ENCODE data around the gene FOXL2NB.

The FOXL2NB gene

DNA sequence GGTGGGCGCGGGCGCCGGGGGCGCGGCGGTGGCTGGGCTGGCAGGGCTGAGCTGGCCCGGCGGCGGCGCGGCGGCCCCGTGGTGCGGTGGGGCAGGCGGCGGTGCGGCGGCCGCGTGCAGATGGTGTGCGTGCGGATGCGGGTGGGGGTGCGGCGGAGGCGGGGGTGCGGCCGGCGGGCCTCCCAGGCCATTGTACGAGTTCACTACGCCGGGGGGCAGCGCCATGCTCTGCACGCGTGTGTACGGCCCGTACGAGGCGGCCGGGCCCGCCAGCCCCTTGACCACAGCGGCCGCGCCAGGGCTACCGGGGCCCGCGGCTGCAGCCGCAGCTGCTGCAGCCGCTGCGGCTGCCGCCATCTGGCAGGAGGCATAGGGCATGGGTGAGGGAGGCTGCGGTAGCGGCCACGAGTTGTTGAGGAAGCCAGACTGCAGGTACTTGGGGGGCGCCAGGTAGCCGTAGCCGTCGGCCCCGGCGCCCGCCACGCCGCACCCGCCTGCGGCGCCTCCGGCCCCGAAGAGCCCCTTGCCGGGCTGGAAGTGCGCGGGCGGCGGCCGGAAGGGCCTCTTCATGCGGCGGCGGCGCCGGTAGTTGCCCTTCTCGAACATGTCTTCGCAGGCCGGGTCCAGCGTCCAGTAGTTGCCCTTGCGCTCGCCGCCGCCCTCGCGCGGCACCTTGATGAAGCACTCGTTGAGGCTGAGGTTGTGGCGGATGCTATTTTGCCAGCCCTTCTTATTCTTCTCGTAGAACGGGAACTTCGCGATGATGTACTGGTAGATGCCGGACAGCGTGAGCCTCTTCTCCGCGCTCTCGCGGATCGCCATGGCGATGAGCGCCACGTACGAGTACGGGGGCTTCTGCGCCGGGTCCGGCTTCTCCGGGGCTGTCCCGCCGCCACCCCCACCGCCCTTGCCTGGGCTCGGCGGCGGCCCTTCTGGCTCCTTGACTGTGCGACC lies 1.0 kb upstream of the FOXL2NB start:
- no peak for FAIRE-seq

DNA sequence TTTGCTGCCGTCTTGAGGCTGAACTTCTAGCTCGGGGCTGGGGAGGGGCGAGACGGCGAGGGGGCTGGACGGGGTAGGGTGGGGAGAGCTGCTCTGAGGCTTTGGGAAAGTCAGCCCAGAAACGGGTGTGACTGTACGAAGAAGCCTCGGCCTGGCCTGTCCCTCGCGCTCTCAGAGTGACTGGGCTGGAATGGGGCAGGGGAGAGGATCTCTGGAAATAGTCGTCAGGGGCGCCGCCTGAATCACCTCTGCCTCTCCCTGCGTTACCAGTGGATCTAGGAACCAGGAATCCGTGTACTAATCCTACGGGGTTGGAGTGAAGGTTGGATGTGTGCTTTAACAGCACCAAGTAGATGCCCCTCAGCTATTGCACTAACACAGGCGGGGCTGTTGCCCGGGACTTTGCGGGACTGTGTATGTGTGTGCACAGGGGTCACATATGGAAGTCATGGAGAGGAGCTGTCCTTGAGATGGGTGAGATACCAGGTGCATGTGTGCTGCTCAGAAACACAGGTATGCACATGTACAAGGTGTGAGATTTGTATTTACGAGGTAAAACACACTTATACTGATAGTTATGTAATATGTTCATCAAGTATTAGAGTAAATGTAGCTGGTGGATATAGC lies 591 bp downstream of the FOXL2NB start:
- no peak for FAIRE-seq

DNA sequence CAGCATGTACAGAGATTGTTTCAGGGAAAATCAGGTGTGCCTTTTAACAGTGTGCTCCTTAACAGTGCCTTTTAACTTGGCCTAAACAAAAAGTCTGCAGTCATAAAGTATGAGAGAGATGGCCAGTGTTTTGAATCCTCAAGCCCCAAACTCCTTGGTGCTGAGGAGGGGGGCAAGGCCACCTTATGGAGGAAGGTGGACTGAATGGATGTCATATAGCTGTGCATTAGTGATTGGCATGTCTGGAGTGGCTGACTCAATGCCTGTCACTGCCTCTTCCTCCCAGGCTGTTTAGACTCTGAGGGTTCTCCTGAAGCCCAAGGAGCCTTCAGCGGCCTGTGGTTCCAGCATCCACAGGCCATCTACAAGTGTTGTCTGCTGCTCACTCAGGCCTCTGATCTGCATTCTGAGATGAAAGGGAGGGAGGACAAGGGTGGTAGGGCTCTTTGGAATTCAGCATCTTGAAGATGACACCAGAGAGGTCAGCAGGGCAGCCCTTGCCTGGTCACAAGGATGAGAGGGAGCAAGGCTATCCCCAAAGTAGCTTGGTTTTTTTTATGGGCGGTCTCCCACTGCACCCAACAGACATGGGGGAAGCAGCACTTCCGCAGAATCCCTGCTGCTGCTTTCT lies 1.5 kb downstream of the FOXL2NB start:
- FAIRE-seq: no peak

DNA sequence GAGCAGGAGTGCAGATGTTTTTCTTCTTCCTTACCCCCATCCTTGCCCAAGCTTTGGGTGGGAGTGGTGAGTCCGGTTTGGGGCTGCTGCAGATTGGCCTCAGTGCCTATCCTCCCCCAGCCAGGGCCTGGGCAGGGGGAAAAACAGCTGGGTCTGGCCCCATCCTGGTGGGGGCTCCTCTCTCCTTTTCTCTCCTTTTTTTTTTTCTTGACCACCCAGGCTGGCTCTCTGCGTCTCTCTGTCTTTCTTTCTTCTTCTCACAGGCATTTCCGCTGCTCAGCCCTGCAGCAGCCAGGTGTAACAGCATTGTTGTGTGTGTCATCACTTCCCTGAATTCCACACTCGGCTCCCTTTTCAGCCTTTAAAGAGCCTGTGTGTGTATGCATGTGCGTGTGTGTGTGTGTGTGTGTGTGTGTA lies 2.0 kb downstream of the FOXL2NB start:
- no peak for FAIRE-seq

DNA sequence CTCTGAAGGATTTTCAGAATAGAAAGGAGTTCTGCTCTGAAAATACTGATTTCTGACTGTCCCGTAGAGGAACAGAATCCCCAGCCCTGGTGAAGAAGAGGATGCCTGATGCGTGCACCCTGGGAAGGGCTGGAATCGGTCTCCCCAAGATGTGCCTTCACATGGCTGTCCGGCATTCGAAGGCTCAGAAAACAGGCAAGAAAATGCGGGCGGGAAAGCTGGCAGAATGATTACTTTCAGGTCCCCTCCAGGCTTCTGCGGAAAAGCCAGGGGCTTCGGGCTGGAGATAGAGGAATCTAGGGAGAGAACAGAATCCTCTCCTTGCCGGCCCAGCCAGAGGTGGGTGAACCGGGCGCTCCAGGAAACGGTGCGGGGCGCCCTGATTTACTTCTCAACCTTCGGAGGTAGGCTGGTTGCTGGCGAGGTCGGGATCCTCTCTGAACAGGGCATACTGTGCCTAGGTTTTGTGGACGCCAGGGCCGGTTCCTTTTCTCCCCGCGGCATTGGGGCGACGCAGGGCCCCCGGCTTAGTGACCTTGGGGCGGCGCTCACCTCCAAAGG lies 2.5 kb downstream of the FOXL2NB start:
- FAIRE-seq: no peak

DNA sequence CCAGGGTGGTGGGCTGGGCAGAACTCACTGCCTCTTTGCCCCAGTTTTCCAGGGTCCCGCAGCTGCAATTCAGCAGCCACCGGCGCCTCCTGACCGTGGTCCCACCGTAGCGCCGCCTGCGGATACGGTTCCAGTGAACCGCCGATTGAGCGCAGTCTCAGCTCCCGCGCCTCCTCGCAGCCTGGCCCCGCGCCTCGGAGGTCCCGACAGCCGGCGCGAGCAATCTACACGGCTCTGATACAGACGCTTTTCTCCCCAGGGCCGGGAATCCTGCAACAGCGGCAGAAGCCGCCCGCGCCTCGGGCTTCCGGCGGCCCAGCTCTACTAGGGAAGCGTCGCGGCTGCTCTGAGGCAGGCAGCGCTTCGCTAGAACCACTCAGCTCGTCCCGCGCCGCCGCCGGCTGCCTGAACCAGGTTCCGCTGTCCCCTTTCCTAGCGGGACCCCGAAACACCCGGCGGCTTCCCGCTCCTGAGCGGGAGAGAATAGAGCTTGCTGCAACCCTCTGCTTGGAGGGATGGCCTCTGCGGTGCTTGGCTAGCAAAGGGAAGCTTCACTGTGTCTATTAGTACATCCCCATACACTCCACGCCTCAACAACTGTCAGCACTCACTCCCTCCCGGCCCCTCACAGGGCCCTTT lies 3.1 kb downstream of the FOXL2NB start:
- FAIRE-seq: no peak

DNA sequence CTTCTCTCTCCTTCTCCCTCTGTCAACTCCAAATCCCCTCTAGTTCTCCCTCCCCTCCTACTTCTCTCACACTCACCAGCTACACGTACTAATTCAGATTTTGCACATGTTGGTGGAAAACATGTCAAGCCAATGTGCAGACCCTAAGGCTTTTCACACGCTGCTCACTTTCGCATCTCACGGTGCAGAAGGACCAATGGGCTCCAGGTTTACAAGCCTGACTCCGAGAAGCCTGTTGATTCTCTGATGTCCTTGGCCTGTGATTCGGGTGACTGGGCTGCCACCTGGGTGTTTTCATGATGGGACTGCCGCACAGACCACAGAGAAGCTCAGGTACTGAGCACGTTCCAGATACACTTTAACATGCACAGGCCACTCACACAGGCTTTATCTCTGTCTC lies 3.7 kb downstream of the FOXL2NB start:
- FAIRE-seq: no peak

DNA sequence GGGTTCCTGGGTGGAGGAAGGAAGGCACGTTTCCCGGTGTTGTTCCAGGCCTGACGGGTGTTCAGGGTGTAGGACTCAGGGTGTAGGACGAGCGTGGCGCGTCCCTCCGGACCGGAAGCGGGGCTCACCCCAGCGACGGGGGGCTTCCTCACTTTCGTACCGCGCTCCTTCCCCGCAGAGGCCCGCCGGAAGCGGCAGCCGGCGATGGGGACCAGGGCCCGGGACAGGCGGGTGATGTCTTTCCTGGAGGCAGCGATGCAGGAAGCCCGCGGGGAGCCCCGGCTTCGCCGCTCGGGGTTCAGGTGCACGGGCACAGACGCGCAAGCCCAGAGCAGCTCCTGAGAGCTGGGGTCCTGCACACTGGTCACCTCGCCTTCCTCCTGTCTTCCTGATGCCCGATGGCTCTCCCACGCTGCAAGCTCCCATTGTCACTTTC lies 13.4 kb downstream of the FOXL2NB start:
- no peak for FAIRE-seq

DNA sequence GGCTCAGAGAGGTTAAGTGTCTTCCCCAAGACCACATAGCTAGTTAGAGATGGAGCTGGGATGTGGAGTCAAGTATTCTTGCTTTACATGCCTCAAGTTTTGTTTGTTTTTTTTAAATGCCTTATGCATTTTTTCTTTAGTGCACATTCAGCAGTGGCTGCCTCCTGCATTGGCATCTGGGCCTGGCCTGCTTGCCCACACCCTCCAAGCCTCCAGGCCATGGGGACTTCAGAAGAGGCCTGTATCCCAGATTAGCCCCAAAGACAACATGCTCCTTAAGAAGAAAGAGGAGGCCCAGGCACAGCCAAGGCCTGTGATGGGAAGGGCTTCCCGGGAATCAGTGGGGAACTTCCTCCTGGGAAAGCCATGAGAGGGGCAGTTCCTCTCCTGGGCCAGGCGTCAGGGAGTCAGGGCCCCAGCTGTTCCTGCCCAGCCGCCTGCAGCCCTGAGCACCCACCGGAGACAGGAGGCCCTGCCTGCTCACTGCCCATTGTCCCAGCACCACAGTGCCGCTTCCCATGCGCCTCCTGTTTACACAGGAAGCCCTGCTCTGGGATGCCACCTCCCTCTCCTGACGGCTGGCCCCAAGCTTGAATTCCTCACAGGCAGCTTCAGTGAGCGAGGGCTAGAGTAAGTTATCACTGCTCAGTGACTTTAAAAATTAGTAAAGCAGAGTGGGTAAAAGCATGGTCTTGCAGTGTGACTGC lies 16.0 kb downstream of the FOXL2NB start:
- FAIRE-seq: no peak

DNA sequence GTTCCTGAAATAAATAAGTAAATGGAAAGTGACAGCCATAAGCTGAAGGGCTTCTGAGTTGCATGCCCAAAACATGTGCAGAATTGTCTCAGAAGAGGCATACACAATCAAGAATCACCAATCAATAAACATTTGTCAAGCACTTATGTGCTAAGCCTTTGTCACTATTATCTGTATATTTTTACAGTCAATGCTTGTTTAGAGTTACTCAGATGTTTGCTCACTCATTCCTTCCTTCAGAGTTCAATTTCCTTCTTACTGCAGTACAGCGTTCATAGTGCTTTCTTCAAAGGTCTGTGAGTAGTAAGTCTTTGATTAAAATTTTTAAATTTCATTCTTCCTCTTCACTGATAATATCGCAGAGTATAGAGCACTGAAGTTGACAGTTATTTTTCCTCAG lies 17.2 kb downstream of the FOXL2NB start:
- FAIRE-seq: no peak

DNA sequence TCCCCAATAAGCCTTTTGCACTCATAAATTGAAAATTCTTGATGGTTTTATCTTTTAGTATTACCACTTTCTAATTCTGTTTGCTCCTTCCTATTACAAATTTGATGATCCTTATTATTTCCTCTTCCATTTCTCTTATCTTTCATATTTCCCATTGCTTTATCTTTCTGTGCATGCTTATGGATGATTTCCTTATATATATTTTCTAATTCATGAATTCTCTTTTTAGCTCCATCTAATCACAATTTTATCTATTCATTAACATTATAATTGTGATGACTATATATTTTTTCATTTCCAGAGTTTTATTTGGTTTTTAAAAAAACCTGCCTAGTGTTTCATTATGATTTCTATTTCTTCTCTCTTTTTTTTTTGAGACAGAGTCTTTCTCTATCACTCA lies 17.9 kb downstream of the FOXL2NB start:
- FAIRE-seq: no peak

DNA sequence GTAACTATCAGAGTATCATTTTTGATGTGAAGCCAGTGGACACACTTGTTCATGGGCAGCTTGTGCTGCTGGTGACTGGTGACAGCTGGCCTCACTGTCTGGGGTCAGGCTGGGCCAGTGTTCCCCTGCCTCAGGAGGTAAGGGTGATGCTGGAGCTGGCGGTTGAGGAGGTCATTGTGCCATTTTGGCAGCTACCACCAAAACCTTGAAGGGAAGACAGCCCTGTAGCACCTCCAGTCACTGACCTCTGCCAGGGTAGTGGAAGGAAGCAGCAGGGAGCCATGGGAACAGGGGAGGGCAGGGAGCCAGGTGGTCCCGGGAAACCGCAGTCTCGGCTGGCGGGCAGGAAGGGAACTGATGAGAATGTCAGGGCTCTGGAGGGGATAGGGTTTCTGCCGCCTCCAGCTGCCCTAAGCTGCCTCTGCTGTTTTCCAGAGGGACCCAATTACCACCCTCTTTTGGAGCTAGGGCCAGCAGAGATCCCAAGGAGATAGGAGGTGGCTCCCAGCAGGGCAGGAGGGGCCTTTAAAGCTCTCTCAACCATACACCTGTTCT lies 24.8 kb downstream of the FOXL2NB start:
- no peak for FAIRE-seq

DNA sequence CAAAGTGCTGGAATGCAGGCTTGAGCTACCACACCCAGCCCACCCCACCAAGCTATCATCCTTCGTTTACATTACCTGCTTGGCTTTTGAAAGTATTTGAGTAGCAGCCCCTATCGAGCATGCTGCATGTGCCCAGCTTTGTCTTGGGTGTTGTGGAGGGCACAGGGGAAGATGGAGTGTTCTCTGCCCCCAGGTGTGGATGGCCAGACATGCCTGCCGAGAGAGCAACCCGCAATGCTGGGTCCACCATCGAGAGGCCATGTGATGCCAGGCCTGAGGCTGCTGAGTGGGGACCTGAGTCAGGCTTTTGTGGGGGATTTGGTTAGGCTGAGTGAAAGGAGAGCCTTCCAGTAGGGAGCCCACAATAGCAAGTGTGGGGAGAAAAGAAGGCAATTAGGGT lies 25.9 kb downstream of the FOXL2NB start:
- FAIRE-seq: no peak

DNA sequence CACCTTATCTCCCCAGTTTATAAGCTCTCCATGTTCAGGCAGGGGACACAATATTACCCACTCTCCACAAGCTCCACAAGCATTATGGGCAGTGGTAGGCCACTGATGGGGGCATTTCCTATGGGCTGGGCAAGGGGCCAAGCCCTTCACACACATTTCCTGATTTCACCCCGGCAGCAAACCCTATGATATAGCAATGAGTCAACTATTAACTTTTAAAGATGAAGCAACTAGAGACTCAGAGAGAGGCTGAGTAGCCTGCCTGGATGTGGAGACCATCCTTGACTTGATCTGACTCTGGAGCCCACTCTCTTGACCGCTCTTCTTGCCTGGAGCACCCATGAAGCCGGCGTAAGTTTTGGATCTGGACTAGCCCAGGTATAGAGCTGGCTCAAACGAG lies 27.4 kb downstream of the FOXL2NB start:
- no peak for FAIRE-seq

DNA sequence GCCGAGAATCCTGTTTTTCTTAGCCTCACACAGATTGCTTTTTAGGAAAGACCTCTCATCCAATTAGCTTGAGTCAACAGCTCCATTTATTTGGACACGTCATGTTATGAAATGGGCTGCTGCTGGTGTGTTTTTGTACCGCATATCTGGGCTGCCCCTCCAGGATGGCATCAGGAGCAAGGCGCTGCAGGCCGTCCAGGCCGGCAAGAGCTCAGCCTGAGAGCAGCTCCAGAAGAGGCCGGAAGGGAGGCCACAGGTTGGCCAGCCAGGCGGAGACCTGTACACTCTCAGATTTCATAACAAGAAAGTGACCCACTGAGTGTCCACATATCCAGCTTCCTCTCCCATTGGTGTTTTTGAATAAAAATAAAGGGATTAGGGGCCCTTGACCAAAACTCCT lies 28.3 kb downstream of the FOXL2NB start:
- no peak for FAIRE-seq

DNA sequence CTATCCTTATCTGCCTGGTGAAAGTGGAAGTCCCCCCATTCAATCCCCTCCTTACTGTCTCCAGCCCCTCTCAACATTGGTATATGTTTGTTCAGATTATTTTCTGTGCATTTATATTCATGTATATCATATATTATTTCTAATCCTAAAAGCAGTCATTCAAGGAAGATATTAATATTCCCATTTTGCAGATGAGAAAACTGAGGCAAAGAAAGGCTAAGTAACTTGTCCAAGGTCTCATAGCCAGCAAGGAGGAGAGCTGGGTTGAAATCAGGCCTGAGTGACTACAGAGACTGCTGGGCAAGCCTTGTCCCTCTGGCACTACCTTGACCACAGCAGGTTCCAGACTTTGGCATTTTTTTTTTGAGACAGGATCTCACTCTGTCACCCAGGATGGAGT lies 29.0 kb downstream of the FOXL2NB start:
- no peak for FAIRE-seq

DNA sequence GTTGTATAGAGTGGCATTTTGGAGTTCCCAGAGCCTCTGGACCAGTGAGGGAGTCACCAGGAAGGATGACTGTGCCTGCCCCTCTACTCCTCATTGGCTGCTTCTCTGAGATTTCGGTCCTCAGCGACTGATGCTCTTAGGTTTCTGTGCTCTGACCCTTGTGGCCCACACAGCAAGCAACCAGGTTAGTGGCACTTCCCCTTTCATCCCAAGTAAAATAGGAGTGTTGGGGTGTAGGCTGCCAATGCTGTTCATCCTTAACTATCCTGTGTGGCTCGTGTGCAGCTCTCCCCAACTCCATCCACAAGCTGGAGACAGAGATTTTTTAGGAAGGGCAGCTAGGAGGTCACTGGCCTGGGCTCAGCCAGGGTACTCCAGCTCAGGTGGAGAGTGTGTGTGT lies 37.8 kb downstream of the FOXL2NB start:
- FAIRE-seq: no peak

DNA sequence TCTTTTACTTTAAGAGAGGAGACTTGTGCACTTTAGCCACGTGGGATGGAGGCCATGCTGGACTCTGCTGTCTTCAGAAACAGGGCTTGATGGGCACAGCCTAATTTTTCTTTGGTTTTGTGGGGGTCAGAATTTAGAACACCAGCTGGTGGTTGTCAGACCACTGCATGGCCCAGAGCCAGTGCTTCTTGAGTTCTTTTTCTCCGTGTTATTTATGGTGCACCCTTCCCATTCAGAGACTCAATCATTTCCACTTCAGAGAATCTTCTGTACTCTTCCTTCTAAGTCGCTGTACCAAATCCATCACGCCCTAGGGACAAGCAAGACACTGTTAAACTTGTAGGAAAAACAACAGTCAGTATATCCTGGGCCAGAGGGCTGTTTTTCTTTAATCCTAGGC lies 38.9 kb downstream of the FOXL2NB start:
- FAIRE-seq: no peak

DNA sequence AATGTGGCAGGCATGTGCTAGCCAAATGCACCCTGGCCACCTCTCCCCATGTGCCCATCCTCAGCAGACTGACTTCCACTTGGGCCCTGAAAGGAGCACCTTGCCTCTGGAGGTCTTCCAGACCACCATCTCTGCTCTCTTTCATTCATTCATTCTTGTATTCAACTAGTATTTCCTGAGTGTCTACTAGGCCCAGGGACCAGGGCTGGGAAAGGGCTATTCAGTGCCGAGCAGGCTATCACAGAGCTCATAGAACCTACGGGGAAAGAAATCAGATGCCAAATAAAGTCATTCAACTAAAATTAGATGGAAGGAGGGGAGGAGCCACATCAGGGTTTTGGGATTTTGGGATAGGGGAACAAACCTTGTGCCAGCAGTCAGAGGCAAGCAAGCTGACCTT lies 40.2 kb downstream of the FOXL2NB start:
- no peak for FAIRE-seq

DNA sequence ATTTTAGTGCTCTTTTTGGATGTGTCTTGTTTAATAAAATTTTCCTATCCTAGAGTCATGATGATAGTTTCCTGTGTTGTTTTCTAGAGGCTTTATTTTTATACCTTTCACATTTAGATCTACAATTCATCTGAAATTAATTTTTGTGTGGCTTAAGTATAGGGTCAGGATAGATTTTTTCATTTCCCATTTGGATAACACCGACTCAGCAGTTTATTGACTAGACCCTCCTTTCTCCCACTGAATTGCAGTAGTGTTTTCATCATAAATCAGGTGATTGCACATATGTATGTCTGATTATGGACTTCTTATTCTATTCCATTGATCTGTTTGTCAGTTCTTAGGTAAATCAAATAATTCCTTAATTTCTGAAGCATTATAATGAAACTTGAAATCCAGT lies 48.7 kb downstream of the FOXL2NB start:
- no peak for FAIRE-seq

Measured in colon (tissue), 2 donors.